HG03439 (cell line): Measurements from ENCODE around the gene COX6A1.
"Not testable (repeated sequence)": the region's sequence is repeated elsewhere in the genome, so short reads cannot be mapped to it uniquely, and the experiment has no call there.

ENCODE experiments used
- ATAC-seq: cut with Tn5 transposase; IDR thresholded peaks from one replicate; pipeline ENCODE4 v1.9.1; 2021; ENCODE audit warnings: mild to moderate bottlenecking, moderate library complexity; ENCODE audit not compliant: unreplicated experiment

COX6A1 gene

DNA sequence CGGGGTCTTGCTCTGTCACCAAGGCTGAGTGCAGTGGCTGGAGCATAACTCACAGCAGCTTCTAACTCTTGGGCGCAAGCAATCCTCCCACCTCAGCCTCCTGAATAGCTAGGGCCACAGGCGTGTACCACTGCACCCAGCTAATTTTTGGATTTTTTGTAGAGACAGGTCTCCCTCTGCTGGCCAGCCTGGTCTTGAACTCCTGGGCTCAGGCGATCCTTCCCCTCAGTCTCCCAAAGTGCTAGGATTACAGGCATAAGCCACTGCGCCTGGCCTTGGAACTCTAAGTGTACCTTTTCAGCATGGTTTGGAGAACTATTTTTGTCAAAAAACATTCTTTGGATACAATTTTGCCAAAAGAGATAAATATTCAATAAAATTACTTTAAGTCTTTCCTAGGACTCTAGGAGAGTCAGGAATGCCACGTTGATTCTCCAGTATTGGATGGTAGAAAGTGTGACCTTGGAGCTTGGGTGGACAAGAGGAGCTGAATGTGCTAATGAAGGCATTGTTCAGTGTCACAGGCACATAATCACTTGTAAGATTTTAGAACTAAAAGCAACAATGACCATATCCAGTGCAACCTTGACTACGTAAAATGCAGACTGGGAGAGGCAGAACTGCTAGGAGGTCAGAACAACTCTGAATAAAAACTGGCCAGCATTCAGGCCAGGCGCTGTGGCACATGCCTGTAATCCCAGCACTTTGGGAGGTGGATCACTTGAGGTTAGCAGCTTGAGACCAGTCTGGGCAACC is 28.8 kb downstream of the COX6A1 start:
- no peak for ATAC-seq

DNA sequence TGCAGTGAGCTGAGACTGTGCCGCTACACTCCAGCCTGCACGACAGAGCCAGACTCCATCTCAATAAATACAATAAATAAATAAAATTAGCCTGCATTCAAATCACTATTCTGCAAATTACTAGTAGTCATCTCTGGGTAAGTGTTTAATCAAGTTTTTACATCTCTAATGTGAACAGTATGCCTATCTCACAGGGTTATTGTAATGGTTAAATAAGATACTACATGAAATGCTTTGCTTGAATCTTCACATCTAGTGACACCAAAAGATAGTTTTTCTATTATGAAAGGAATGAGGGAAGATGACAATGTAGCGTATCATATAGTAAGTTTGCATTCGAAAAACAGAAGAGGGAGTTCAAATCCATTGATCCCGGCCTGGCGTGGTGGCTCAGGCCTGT is 29.5 kb downstream of the COX6A1 start:
- ATAC-seq, result no peak

DNA sequence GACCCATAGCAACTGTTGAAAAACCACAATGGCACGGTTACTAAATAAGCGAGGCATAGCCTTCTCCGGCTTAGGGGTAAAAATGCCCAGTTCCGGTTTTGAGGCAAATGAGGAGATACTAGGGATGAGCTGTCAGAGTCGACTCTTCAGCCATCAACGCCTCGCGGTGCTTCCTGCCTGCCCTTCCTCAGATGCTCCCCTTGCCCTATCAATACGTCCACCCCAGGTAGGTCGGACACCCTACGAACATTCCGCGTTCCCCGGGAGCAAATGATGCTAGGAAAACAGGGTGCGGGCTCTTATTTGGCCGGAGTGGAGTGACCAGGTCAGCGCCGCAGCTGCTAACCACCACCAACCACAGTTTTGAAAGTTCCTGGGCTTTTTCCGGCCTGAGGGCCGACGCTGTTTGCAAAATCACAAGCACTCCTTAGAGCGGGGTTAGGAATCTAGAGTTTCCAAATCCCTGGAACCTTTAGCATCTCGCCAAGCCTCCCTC is 30.5 kb downstream of the COX6A1 start:
- ATAC-seq, result peak; percentile 14

DNA sequence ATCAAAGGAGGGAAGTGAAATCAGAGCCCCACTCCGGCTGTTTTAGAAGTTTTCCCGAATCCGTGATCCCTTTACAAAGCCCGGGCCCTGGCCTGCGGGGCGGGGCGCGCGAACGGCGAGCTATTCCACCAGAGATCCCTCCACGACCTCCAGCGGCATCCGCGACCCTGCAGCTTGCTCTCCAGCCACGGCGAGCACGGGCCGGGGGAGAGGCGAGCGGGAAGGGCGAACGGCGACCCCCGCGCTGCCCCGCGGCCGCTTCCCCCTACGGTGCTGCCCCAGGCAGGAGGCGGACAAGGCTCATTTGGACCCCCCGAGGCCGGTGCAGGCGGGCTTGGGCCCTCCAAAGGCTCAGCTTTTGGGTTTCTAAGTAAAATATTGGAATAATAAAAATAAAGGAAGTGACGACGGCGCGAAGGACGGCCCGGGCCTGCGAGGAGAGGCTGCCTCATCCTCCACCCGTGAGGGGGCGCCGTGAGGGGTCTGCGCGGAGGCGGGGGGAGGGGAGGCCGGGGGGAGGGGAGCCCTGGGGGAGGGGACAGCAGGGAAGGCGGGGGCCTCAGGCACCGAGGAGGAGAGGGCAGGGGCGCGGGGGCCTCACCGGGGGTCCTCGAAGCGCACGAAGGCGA is 31.0 kb downstream of the COX6A1 start:
- ATAC-seq, result peak; percentile 20

DNA sequence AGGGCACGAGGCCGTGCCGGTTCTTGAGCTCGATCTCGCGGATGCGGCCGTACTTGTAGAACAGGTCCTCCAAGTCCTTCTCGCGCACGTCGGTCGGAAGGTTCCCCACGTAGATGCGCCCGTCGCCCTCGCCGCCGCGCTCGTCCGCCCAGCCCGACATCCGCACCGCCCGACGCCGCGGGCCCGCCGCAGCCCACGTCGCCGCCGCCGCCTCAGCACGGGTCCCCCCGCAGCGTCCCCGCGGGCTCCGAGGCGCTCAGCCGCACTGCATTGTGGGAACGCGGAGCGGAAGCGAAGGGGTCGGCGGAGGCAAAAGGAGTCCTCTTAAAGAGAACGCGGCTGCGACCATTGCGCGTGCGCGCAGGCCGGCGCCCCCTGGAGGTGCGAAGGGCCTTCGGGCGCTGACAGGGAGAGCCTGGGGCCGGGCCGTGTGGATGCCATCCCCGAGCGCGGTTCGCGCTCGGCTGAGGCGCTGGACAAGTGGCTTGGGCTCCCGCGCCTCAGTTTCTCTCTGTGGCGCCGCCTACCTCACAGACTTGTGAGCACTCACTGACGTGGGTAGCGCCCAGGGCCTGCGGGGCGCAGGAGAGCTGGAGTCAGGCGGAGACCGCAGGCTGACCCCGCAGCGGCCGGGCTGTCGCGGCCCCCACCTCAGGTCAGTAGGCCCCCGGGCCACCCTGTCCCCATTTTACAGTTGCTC is 31.7 kb downstream of the COX6A1 start, which contains the start of gene SRSF9:
TSS of gene SRSF9 (minus strand) at position 299 of the 700 bp plus-strand sequence. CDS start at position 160, 139 bp downstream.
- peak; percentile 93 for ATAC-seq

DNA sequence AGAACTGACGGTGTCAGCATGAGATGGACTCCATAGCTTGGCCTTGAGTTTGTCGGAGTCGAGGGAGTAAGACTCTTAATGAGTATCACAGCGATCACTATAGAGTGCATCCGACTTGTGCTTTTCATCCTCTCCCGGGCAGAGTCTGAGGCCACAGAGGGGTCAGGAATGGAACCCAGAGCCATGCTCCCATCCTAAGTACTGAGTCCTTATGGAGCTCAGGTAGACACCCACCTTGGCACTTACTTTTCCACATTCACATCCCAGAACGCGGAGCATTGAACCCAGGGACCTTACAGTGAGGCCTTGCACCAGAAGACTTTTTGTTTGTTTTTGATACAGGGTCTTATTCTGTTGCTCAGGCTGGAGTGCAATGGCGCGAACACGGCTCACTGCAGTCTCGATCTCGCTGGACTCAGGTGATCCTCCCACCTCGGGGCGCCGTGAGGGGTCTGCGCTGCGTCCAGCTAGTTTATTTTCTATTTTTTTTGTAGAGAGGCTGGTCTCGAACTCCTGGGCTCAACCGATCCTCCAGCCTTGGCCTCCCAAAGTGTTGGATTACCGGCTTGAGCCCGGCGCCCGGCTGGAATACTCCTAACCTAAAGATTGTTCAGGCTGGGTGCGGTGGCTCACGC is 32.4 kb downstream of the COX6A1 start:
- peak; percentile 4 for ATAC-seq

DNA sequence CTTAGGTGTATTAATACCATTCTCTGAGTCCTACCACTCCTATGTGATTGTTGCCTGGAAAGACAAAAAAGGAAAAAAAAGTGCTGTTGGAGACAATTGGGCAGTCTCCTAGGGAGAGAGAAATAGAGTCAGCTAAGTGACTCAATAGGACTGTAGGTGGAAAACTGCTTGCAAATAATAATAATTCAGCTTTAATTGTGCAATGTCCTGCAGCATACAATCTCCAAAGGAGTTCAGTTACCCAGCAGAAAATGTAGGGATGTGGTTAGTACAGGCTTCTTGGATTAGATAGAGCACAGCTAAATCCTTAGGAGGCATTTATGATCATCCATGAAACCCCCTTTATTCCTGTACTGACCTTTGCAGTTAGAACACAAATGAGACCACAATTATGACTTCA is 34.6 kb downstream of the COX6A1 start:
- ATAC-seq, result no peak

DNA sequence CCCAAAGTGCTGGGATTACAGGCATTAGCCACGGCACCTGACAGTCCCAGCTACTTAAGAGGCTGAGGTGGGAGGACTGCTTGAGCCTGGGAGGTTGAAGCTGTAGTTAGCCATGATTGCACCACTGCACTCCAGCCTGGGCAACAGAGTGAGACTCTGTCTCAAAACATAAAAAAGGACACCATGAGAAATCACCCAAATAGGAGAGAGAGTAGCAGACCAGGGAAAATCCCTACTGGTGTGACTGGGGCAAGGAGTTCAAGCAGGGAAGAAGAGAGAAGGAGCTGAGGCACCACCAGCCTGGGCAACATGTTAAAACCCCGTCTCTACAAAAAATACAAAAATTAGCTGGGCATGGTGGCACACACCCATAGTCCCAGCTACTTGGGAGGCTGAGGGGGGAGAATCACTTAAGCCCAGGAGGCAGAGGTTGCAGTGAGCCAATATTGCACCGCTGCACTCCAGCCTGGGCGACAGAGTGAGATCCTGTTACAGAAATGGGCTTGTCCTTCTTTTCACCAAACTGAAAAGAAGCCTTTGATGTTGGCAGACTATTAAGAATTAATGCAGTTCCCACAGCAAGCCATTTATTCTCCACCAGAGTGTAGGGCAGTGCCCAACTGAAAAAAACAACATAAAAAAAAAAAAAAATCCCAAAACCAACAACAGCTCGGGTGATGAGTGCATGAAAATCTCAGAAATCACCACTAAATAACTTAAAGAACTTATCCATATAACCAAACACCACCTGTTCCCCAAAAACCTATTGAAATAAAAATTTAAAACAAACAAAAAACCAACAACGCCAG is 36.1 kb downstream of the COX6A1 start:
- no peak for ATAC-seq

DNA sequence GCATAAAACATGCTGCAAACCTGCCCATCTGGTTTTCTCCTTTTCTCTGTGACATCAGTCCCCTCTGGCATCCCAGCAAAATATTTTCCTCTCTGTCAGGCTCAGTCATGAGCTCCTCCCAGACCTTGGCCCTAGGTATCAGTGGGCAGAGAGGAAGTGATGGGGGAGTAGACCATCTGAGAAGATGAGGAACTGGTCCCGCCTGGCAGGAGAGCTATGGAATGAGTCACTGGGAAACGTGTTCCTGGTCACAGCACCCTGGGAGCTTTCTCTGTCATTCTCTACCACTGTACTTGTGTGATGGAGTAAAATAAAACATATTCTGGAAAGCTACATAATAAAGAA is 36.7 kb downstream of the COX6A1 start:
- no peak for ATAC-seq

DNA sequence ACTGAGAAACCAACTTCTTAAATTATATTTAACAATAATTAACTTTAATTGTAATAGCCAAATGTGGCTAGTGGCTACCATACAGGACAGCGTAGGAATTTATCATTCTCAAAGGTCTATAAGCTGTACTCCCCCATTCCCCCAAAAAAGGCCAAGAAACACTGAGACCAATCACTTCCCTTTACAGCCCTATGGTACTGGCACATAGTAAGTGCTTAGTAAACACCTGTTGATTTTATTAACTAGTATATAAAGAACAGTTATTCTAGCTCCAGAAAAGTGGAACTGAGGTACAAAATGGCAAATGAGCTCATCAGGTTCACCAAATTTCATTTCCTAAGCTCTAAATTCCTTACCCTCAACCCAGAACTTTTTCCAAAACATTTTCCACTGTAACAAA is 37.7 kb downstream of the COX6A1 start:
- no peak for ATAC-seq

DNA sequence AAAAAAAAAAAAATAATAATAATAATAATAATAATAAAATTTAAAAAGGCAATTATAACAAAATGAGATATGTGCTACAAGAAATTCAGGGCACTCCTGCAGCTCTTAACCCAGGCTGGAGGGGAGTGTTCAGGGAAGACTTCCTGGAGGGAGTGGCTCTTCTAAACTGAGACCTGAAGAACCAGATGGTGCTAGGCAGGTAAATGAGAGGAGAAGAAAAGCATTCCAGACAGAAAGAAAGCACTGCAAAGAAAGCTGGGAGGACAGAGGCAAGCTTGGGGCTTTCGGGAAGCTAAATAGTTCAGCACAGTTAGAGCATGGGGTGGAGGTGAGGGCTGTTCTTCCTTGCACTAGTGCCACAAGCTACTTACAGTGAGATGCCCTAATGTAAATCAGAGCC is 41.5 kb downstream of the COX6A1 start:
- no peak for ATAC-seq

DNA sequence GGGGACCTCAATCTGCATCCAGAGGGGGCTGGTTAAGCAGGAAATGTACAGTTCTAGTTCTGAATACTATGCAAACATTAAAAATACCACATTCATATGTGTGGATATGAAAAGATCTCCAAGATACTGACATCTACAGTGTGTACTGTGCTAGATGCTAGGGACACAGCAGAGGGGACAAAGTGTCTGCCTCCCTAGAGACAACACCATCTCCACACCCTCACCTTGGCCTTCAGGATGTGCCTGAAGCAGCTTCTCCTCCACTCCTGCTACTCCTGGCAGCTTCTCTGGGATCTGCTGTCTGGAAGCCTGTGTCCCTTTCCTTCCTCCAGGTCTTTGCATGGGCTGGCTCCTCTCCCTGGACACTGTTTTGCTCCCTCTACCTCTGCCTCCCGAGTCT is 42.3 kb downstream of the COX6A1 start:
- ATAC-seq, result no peak

DNA sequence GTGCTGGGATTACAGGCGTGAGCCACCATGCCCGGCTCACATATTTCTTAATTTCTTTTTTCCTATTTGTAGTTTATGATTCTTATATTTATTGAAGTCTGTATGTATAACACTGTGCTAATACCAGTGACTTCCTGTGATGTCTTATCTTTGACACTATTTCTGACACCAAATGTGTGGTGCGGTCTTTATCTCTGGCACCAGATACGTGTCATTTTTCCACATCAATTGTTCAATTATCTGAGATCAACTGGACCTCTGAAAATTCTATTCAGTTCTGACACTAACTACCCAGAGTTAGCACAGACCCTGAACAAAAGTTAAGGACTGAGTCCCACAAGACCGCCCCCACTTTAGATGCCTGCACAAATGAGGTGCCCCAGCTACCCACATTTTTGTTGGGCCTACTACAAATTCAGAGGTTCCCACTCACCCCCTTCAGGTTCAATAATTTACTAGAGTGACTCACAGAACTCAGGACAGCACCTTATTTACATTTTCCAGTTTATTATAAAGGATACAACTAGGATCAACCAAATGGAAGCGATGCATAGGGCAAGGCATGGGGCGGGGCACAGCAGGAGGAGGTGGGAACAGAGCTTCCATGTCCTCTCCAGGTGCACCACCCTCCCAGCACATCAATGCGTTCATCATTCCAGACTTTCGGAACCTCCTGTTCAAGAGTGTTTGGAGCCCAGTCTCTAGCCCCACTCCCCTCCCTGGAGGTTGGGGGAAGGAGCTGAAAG is 43.3 kb downstream of the COX6A1 start:
- ATAC-seq, result no peak

DNA sequence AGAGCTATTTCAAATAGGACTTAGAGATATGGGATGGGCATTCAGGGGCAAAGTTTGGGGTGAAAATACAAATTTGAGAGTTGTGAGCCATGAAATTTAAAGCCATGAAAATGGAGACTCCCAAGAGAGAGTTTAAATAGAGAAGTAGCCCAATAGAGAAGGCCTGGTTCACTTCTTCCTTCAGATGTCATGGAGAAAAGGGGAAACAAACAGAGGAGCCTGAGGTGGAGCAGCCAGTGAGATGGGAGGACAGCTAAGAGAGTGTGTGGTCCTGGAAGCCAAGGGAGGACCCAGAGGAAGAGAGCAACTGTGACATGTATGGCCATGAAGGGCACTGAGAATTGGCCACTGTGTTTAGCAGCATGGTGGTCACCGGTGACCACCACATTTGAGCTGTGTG is 45.7 kb downstream of the COX6A1 start:
- no peak for ATAC-seq

DNA sequence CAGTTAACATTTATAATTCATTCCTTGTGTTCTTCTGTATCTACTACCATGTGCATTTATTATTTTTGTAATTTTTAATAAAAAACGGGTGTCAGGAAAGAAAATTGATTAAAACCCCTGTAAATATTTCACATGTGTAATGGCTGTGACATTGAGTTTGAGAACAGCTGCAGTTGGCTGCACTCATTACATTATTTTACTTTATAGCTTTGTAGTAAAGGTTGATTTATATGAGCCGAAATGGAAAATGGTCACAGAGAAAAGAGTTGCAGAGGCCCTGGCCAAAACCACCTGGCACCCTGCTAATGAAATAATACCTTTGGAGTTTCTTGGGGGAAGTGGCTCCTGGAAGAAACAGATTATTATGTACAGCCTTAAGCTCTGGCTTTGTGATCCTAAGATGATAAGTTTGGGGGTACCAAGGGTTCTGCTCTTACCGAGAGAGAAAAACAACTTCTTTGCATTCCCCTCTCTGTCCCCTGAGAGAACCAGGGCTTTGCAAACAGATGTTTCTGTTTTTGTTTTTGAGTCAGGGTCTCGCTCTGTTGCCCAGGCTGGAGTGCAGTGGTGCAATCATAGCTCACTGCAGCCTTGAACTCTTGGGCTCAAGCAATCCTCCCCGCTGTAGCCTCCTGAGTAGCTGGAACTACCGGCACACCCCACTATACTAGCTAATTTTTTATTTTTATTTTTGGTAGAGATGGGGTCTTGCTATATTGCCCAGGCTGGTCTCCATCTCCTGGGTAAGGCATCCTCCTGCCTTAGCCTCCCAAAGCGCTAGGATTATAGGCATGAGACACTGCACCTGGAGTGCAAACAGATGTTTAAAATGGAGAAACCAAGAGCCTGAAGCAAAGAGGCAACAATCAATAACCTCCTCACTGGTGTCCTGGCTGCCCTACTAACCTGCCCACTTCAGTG is 48.3 kb downstream of the COX6A1 start:
- ATAC-seq, result no peak

DNA sequence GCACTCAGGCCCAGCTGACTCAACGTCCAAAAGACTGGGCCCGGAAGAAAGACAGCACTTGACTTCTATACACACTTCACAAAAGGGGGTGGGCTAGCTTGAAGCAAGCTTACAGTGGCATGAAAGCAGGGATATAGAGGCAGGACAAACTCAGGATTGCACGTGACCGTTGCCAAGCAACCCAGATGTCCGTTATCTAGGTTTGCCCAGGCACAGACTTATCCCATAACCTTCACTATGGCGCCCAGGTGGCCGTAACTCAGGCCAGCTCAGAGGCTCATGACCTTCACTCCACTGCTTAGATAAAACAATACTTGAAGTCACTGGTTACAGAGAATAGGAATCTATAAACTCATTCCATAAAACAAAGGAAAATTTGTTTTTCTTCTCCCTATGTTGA is 49.6 kb downstream of the COX6A1 start:
- ATAC-seq, result not testable (repeated sequence)

DNA sequence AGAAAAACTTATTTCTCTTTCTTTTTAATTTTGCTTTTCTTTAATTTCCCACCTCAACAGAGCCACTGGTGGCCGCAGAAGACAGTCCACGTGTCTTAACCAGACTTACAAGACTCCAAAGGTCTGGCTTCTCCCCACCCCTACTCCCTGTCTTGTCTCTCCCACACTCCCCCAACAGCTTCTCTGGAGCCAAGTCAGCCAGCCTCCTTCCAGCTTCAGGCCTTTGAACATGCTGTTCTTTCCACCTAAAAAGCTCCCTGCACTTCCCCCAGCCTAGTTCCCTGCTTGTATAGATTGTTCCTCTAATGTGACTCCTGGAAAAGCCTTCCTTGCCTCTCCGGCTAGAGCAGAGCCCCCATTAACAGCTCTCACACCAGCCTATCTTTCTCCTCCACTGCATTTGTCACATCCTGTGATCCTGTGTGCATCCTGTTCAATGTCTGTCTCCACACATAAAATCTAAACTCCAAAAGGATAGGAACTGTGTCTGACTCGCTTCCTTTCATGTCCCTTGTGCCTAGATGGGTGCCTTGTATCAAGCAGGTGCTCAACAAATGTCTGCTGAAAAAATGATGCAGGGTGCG is 50.2 kb downstream of the COX6A1 start:
- ATAC-seq, result no peak

DNA sequence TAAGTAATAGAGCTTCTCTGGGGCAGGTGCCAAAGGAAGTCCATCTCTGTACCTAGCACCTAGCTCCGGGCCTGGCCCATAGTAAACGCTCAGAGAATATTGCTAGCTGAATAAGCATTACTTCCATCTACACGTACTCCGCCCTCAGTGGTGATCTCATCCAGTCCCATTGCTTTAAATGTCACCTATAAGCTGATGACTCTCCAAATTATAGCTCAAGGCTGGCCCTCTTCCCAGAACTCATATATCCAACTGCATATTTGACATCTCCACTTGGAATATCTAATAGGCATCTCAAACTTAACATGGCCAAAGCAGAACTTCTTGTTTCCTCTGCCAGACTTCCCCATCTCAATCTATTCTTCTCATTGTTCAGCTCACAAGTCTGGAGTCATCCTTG is 51.1 kb downstream of the COX6A1 start:
- no peak for ATAC-seq
